HepG2 (cell line): ENCODE data around the gene SH3BGRL2. TPM values are rescaled to one million over a fixed set of nuclear protein-coding genes. Genes with fewer than 3 reads are reported as not detected.
A peak's percentile ranks its signal among the peaks of the same experiment; 100 is the strongest.

Experiments used
- AHR ChIP-seq: IDR thresholded peaks from 2 replicates; pipeline ENCODE4 v1.6.1; 2018; ENCODE audit warnings: missing genetic modification reagents, missing compliant biosample characterization
- ATM ChIP-seq: fragments of 450-650 bp; IDR thresholded peaks from 2 replicates; pipeline ENCODE4 v1.7.1; 2017; ENCODE audit warnings: mild to moderate bottlenecking, borderline replicate concordance
- FOXO4 ChIP-seq: sonication (generic); formaldehyde crosslinking; conservative IDR thresholded peaks from 2 replicates; pipeline ENCODE4 v1.8.1; 2023; ENCODE audit warnings: missing genetic modification reagents
- KLF11 ChIP-seq: IDR thresholded peaks from 2 replicates; pipeline ENCODE4 v1.6.1; 2016; ENCODE audit warnings: missing compliant biosample characterization
- MED1 ChIP-seq: sonication (generic); formaldehyde crosslinking; IDR thresholded peaks from 2 replicates; pipeline ENCODE4 v1.4.0; 2020; ENCODE audit warnings: missing genetic modification reagents
- NONO ChIP-seq, 2 experiments: fragments of 450-650 bp in 1 of 2; sonication (generic) in 1 of 2; formaldehyde crosslinking in 1 of 2; IDR thresholded peaks in 1 of 2; conservative IDR thresholded peaks in 1 of 2; 2 replicates each; pipeline versions ENCODE4 v1.6.1 to v1.8.0; 2017 to 2022; ENCODE audit warnings: mild to moderate bottlenecking in 1 of 2, missing genetic modification reagents in 1 of 2, moderate library complexity in 1 of 2
- PBX3 ChIP-seq: sonication (generic); formaldehyde crosslinking; IDR thresholded peaks from 2 replicates; pipeline ENCODE4 v1.8.1; 2023; ENCODE audit warnings: missing genetic modification reagents, inconsistent platforms, borderline replicate concordance
- THYN1 ChIP-seq: sonication (generic); formaldehyde crosslinking; IDR thresholded peaks from 2 replicates; pipeline ENCODE4 v1.8.1; 2023; ENCODE audit warnings: low read depth, mild to moderate bottlenecking, moderate library complexity, missing genetic modification reagents, borderline replicate concordance
- YEATS2 ChIP-seq: sonication (generic); formaldehyde crosslinking; IDR thresholded peaks from 2 replicates; pipeline ENCODE4 v1.4.0; 2020; ENCODE audit warnings: missing genetic modification reagents, borderline replicate concordance
- ZNF143 ChIP-seq: sonication (generic); formaldehyde crosslinking; IDR thresholded peaks from 2 replicates; pipeline ENCODE4 v1.4.0; 2020; ENCODE audit warnings: missing genetic modification reagents
- ZNF234 ChIP-seq: sonication (generic); formaldehyde crosslinking; conservative IDR thresholded peaks from 2 replicates; pipeline ENCODE4 v1.5.1; 2020; ENCODE audit warnings: mild to moderate bottlenecking, missing genetic modification reagents
- ZNF24 ChIP-seq: fragments of 450-650 bp; IDR thresholded peaks from 2 replicates; pipeline ENCODE4 v1.6.1; 2017; ENCODE audit warnings: antibody characterized with exemption, mild to moderate bottlenecking
- ZNF275 ChIP-seq: sonication (generic); formaldehyde crosslinking; IDR thresholded peaks from 2 replicates; pipeline ENCODE4 v1.8.0; 2022; ENCODE audit warnings: missing genetic modification reagents, mild to moderate bottlenecking, inconsistent platforms, borderline replicate concordance
- ZNF558 ChIP-seq: sonication (generic); formaldehyde crosslinking; IDR thresholded peaks from 2 replicates; pipeline ENCODE4 v1.9.0; 2022; ENCODE audit warnings: mild to moderate bottlenecking, missing genetic modification reagents, borderline replicate concordance
- polyA plus RNA-seq, 8 experiments: library from polyadenylated mRNA; depleted of rRNA in 3 of 8; stranded (reverse) in 7 of 8; unstranded in 1 of 8; fragments of >200 nt; fragmentation: Illumina TruSeq in 4 of 8; extraction: Trizol in 4 of 8; gene quantifications; 2 replicates each; pipeline versions ENCODE4 v1.2.1 to v1.2.3, GENCODE V29; 2011 to 2016; ENCODE audit warnings: low read depth in 4 of 8, missing spikeins in 1 of 8, mixed read lengths in 1 of 8; ENCODE audit not compliant: insufficient read depth in 1 of 8
- total RNA-seq, 5 experiments: library from RNA; depleted of rRNA; stranded (reverse); fragments of >200 nt; fragmentation: Illumina TruSeq; extraction: Trizol; gene quantifications; 2 replicates each; pipeline ENCODE4 v1.2.3, GENCODE V29; 2016; ENCODE audit warnings: low read depth in 1 of 5
- TF ChIP-seq, protein P1 (sequence below): sonication (generic); formaldehyde crosslinking; conservative IDR thresholded peaks from 2 replicates; pipeline ENCODE4 v1.4.0; 2020; ENCODE audit warnings: mild to moderate bottlenecking, missing genetic modification reagents, moderate library complexity
- TF ChIP-seq, protein P2 (sequence below): sonication (generic); formaldehyde crosslinking; IDR thresholded peaks from 2 replicates; pipeline ENCODE4 v1.8.0; 2022; ENCODE audit warnings: missing genetic modification reagents, low read depth, mild to moderate bottlenecking, borderline replicate concordance
- TF ChIP-seq, protein P3 (sequence below): sonication (generic); formaldehyde crosslinking; IDR thresholded peaks from 2 replicates; pipeline ENCODE4 v1.4.0; 2020; ENCODE audit warnings: mild to moderate bottlenecking, missing genetic modification reagents
- TF ChIP-seq, protein P4 (sequence below): sonication (generic); formaldehyde crosslinking; IDR thresholded peaks from 2 replicates; pipeline ENCODE4 v1.4.0; 2020; ENCODE audit warnings: missing genetic modification reagents

Gene SH3BGRL2
- total and polyA plus RNA-seq, 2 of the 13 experiments (the other 11 are each of a cell fraction or from before 2014, with no cell fraction given), result 10.9 to 28.8 TPM

DNA sequence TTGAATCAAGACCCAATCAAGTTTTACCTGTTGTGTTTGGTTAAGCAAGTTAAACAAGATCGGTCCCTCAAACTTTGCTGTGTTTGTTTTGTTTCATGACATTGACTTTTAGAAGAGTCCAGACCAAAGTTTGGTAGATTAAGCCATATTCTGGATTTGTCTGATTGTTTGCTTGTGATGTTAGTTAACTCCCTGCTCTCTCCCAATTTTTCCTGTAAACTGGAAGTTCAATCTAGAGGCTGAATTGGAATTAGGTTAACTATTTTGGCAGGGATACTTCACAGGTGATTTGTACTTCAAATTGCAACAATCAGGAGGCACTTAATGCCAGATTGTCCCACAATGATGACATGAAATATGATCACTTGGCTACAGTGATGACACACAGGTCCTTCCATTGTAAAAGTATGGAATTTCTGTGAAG is 13.6 kb upstream of the SH3BGRL2 start (continued):
- no peak for TF ChIP-seq PBX3 (CRISPR knock-in tag)
- TF ChIP-seq MED1 (CRISPR knock-in tag), result peak; percentile 34; the same call in 1 of the 2 replicates
- TF ChIP-seq ZNF558, result no peak
- TF ChIP-seq FOXO4, result no peak
- TF ChIP-seq, protein P1, sequence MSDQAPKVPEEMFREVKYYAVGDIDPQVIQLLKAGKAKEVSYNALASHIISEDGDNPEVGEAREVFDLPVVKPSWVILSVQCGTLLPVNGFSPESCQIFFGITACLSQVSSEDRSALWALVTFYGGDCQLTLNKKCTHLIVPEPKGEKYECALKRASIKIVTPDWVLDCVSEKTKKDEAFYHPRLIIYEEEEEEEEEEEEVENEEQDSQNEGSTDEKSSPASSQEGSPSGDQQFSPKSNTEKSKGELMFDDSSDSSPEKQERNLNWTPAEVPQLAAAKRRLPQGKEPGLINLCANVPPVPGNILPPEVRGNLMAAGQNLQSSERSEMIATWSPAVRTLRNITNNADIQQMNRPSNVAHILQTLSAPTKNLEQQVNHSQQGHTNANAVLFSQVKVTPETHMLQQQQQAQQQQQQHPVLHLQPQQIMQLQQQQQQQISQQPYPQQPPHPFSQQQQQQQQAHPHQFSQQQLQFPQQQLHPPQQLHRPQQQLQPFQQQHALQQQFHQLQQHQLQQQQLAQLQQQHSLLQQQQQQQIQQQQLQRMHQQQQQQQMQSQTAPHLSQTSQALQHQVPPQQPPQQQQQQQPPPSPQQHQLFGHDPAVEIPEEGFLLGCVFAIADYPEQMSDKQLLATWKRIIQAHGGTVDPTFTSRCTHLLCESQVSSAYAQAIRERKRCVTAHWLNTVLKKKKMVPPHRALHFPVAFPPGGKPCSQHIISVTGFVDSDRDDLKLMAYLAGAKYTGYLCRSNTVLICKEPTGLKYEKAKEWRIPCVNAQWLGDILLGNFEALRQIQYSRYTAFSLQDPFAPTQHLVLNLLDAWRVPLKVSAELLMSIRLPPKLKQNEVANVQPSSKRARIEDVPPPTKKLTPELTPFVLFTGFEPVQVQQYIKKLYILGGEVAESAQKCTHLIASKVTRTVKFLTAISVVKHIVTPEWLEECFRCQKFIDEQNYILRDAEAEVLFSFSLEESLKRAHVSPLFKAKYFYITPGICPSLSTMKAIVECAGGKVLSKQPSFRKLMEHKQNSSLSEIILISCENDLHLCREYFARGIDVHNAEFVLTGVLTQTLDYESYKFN (CRISPR knock-in tag), result peak; percentile 95
- no peak for TF ChIP-seq ZNF275
- TF ChIP-seq THYN1 (CRISPR knock-in tag), result no peak
- no peak for TF ChIP-seq ATM
- no peak for TF ChIP-seq KLF11
- TF ChIP-seq, protein P2, sequence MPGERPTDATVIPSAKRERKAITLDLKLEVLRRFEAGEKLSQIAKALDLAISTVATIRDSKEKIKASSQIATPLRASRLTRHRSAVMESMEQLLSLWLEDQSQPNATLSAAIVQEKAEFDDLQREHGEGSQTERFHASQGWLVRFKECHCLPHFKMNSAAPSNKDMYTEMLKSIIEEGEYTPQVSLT (CRISPR knock-in tag), result no peak
- TF ChIP-seq, protein P3, sequence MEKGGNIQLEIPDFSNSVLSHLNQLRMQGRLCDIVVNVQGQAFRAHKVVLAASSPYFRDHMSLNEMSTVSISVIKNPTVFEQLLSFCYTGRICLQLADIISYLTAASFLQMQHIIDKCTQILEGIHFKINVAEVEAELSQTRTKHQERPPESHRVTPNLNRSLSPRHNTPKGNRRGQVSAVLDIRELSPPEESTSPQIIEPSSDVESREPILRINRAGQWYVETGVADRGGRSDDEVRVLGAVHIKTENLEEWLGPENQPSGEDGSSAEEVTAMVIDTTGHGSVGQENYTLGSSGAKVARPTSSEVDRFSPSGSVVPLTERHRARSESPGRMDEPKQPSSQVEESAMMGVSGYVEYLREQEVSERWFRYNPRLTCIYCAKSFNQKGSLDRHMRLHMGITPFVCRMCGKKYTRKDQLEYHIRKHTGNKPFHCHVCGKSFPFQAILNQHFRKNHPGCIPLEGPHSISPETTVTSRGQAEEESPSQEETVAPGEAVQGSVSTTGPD (CRISPR knock-in tag), result 0 out of 2 replicates have a peak, but pooled peaks have one; percentile 53
- TF ChIP-seq AHR, result no peak
- no peak for TF ChIP-seq ZNF143 (CRISPR knock-in tag)
- TF ChIP-seq, protein P4, sequence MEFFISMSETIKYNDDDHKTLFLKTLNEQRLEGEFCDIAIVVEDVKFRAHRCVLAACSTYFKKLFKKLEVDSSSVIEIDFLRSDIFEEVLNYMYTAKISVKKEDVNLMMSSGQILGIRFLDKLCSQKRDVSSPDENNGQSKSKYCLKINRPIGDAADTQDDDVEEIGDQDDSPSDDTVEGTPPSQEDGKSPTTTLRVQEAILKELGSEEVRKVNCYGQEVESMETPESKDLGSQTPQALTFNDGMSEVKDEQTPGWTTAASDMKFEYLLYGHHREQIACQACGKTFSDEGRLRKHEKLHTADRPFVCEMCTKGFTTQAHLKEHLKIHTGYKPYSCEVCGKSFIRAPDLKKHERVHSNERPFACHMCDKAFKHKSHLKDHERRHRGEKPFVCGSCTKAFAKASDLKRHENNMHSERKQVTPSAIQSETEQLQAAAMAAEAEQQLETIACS, result no peak
- no peak for TF ChIP-seq ZNF234 (CRISPR knock-in tag)
- no peak for TF ChIP-seq ZNF24
- TF ChIP-seq YEATS2 (CRISPR knock-in tag), result no peak
- TF ChIP-seq NONO (IDR thresholded peaks at IDR 0.05), result no peak
- 0 out of 2 replicates have a peak, but pooled peaks have one; percentile 43 for TF ChIP-seq NONO (CRISPR knock-in tag; conservative IDR thresholded peaks at IDR 0.05)
